Ishikawa (cell line): ENCODE data around the gene ITGA1.

Source experiments
- CEBPB ChIP-seq: IDR thresholded peaks from 2 replicates; pipeline ENCODE4 v1.6.1; 2012
- CREB1 ChIP-seq: IDR thresholded peaks from 2 replicates; pipeline ENCODE4 v1.6.1; 2012; ENCODE audit warnings: low read depth
- EGR1 ChIP-seq: IDR thresholded peaks from 2 replicates; pipeline ENCODE4 v1.6.1; 2012
- EP300 ChIP-seq: IDR thresholded peaks from 2 replicates; pipeline ENCODE4 v1.6.1; 2012; ENCODE audit warnings: borderline replicate concordance
- FOXM1 ChIP-seq: IDR thresholded peaks from 2 replicates; pipeline ENCODE4 v1.6.1; 2012; ENCODE audit warnings: low read depth, borderline replicate concordance
- MAX ChIP-seq: IDR thresholded peaks from 2 replicates; pipeline ENCODE4 v1.6.1; 2012
- NFIC ChIP-seq: IDR thresholded peaks from 2 replicates; pipeline ENCODE4 v1.6.1; 2012
- RAD21 ChIP-seq: IDR thresholded peaks from 2 replicates; pipeline ENCODE4 v1.6.1; 2012; ENCODE audit warnings: low read depth
- REST ChIP-seq: IDR thresholded peaks from 2 replicates; pipeline ENCODE4 v1.6.1; 2012; ENCODE audit warnings: low read depth, mild to moderate bottlenecking
- TAF1 ChIP-seq: IDR thresholded peaks from 2 replicates; pipeline ENCODE4 v1.6.1; 2012; ENCODE audit warnings: low read depth, mild to moderate bottlenecking
- TCF12 ChIP-seq: IDR thresholded peaks from 2 replicates; pipeline ENCODE4 v1.6.1; 2012; ENCODE audit warnings: low read depth
- TEAD4 ChIP-seq: IDR thresholded peaks from 2 replicates; pipeline ENCODE4 v1.6.1; 2012
- USF1 ChIP-seq: IDR thresholded peaks from 2 replicates; pipeline ENCODE4 v1.6.1; 2012
- YY1 ChIP-seq: IDR thresholded peaks from 2 replicates; pipeline ENCODE4 v1.6.1; 2012; ENCODE audit warnings: low read depth
- ZBTB7A ChIP-seq: IDR thresholded peaks from 2 replicates; pipeline ENCODE4 v1.6.1; 2012; ENCODE audit warnings: low read depth

ITGA1 gene

GRCh38 chr5:52948418-52949076 is 160.8 kb downstream of the ITGA1 start:
- TF ChIP-seq CEBPB (no peak), RAD21 (peak; percentile 87)

- no peak for TF ChIP-seq TCF12
- no peak for TF ChIP-seq ZBTB7A
- no peak for TF ChIP-seq TEAD4
- TF ChIP-seq MAX = no peak
- TF ChIP-seq USF1 = no peak
These were observed 163.0 kb downstream of the ITGA1 start for GRCh38 chr5:52950686-52951085.

- TF ChIP-seq TCF12 (no peak), RAD21 (no peak), CEBPB (no peak), EP300 (no peak), TAF1 (no peak), EGR1 (no peak), YY1 (no peak), CREB1 (no peak), REST (no peak), USF1 (no peak)
These were observed 164.8 kb downstream of the ITGA1 start for GRCh38 chr5:52952483-52952882.

GRCh38 chr5:52956014-52956413 is 168.3 kb downstream of the ITGA1 start:
- TF ChIP-seq TCF12 (no peak), USF1 (no peak), CEBPB (no peak), RAD21 (no peak), CREB1 (no peak), REST (no peak), YY1 (no peak), NFIC (no peak), ZBTB7A (no peak), EGR1 (no peak), EP300 (no peak), TAF1 (no peak), TEAD4 (no peak), MAX (no peak), FOXM1 (no peak)

- no peak for TF ChIP-seq CEBPB
- TF ChIP-seq NFIC = no peak
- no peak for TF ChIP-seq TEAD4
- no peak for TF ChIP-seq REST
- no peak for TF ChIP-seq YY1
- no peak for TF ChIP-seq FOXM1
- TF ChIP-seq MAX = no peak
- TF ChIP-seq RAD21 = no peak
- TF ChIP-seq USF1 = no peak
- no peak for TF ChIP-seq CREB1
- no peak for TF ChIP-seq ZBTB7A
- no peak for TF ChIP-seq TAF1
- TF ChIP-seq EGR1 = no peak
- no peak for TF ChIP-seq TCF12
- TF ChIP-seq EP300 = no peak
These were observed 169.4 kb downstream of the ITGA1 start for GRCh38 chr5:52956915-52957747.
